Glomerular endothelial cell (primary cell): Measurements from ENCODE around the gene FEZ2. TPM values are rescaled to one million over a fixed set of nuclear protein-coding genes. Genes with fewer than 3 reads are reported as not detected.

Experiments
- DNase-seq: peaks from one replicate; pipeline ENCODE4 v3.0.0-alpha.2; 2011; ENCODE audit warnings: low read depth, low spot score; ENCODE audit errors: extremely low read depth
- total RNA-seq: library from RNA; depleted of rRNA; stranded (reverse); fragments of >200 nt; gene quantifications from 2 replicates; pipeline ENCODE4 v1.2.3, GENCODE V29; 2015

Gene FEZ2
- total RNA-seq, 1 donor from 2014 or later: 78.5 TPM

DNA sequence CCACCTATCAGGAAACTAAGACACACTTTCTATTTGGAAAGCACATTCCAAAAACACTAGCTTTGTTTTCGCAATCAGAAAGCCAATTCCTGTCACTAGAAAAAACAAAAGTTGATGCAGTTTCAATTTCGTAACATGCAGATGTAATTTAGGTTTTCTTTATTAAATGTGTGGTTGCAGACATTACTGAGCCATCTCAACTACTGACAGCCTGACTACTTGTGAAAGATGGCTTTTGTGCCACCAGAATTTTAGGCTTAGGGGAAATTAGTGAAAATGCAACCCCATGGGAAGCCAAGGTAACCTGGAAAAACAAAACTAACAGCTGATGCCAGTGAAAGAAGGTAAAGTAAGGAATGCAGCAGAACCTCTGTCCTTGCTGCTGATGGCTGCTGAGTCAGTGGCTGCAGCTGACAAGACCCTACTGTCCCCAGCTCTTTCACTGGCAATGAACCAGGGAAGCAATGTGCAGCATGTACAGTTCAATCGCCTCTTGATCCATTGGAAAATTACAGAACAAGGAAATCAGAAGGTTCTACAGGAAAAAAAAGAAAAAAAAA is 34.9 kb downstream of the FEZ2 start:
- DNase-seq: no peak

GRCh38 chr2:36562240-36562639 is 35.7 kb downstream of the FEZ2 start:
- DNase-seq: no peak

DNA sequence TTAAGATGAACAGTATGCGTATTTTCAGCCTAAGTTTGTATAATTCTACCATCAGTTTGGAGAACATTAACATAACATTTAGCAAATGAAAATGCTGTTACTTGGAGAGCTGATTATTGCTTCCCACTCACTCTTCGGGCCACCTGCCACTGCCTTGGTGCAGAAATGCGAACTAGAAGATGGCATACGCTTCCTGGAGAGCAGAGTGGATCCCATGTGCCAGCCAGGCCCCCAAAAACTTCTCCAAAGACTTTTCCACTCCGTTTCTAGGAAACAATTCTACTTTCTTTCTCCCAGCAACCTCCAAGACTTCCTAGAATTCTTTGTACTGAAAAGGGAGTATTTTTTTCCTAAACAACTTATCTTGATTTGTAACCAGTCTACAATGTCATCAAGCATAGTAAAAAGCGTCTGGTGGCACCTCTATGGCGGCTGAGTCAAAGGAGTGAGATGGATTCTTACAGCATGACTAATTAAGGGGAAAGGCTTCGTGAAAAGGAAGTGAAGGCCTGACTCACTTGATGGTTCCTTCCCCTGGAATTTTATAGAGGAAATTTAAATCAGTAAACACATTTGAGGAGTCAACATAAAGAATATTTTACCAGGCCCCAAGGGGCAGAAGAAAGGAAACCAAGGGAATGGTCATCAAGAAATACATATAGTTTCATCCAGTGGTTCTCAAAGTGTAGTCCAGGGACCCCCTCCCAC is 36.6 kb downstream of the FEZ2 start:
- DNase-seq: peak; percentile 91

DNA sequence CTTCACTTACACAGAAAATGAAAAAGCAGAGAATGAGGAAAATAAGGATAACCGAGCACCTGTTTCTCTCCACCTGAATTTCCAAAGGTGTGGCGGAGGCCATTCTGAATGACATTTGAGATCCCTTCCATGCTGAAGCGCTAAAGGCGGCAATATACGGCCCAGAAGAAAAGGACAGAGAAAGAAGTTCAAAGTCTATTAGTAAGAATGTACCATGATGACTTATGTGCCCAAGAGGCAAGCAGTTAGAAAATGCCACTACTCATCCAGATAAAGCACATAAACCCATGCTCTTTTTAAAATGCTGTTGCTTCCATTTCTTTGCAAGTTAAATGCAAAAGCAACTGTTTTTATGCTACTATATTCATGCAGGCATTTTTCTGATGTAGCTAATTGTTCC is 37.2 kb downstream of the FEZ2 start:
- DNase-seq: no peak

DNA sequence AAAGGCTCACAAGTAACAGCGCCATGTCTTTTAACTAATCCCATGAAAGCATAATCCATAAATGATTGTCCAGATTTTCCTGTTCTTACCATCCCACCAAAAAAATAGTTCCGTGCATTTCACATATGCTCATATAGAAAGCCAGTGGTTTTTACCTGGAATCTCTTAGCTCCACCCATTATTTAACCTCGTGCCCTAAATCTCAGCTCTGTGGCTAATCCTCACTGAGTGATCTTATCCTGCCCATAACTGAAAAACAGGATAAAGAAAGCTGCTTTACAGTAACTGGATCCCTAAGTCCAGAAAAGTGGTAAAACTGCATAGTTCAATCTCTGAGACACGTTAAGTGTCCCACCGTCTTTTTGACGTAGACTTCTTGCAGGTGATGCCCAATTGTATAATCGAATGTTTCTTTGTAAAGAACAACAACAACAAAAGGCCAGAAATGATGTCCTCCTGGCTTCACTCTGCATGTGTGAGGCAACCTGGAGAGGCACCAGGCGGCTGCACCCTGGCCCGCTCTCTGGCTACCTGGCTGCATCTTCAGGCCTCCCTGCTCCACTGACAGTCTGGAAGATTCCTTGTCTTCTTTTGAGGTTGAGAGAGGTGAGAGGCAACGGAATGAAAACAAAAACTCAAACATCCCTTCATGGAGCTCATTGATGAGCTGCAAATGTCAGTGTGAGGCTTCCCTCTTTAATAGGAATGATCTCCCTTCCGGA is 38.6 kb downstream of the FEZ2 start:
- DNase-seq: no peak

DNA sequence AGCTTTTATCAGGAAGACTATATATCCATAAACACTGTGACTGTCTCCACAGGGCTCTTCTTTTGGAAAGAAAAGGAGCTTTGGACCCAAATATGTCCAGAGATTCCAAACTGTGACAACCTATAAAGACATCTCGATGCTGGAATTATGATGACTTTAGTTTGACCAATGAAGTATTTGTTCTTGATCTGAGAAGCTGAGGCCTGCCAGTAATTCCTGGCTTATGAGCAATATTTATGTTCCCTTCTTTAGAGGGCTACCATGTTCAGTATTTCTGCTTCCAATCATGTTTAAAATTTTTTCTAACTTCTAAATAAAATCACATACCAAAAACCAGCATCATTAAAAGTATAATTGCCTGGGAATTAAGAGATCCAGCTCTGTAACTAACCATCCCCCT is 41.1 kb downstream of the FEZ2 start:
- DNase-seq: no peak

- DNase-seq: no peak
Observed at GRCh38 chr2:36555789-36556188, 42.2 kb downstream of the FEZ2 start.

DNA sequence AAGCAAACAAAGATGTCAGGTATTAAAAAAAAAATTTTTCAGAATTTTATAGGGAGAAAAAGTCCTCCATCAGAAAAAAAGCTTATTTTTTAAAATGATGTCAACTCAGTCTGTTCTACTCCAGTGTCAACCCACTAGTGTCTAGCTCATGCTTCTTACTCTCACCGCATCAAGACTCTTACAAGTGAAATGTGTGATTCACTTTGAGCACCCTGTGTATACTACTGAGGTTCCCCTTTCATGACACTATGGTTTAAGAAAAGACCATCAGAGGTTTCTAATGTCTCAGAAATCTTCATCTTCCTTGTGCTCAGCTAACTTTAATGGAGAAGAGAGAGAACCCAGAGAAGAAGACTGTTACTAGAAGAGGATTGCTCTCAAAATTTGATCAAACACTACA is 43.4 kb downstream of the FEZ2 start:
- DNase-seq: no peak

GRCh38 chr2:36553683-36554082 is 44.3 kb downstream of the FEZ2 start:
- DNase-seq: no peak

DNA sequence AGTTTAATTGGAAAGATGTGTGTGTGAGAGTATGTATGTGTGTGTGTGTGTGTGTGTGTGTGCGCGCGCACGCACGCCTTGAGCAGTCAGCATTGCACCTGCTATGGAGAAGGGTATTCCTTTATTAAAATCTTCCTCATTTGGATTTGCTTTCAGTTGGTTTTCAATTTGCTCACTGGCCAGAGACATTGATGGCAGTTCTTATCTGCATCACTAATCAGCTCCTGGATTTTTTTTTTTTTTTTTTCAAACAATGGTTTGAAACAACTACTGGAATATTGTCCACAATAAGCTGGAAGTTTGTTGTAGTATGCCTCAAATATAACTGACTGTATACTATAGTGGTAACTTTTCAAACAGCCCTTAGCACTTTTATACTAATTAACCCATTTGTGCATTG is 48.0 kb downstream of the FEZ2 start:
- no peak for DNase-seq

GRCh38 chr2:36549165-36549574 is 48.8 kb downstream of the FEZ2 start:
- no peak for DNase-seq

- DNase-seq: no peak
Observed at GRCh38 chr2:36547906-36548305, 50.1 kb downstream of the FEZ2 start.

GRCh38 chr2:36545871-36546416 is 52.0 kb downstream of the FEZ2 start:
- DNase-seq: no peak

DNA sequence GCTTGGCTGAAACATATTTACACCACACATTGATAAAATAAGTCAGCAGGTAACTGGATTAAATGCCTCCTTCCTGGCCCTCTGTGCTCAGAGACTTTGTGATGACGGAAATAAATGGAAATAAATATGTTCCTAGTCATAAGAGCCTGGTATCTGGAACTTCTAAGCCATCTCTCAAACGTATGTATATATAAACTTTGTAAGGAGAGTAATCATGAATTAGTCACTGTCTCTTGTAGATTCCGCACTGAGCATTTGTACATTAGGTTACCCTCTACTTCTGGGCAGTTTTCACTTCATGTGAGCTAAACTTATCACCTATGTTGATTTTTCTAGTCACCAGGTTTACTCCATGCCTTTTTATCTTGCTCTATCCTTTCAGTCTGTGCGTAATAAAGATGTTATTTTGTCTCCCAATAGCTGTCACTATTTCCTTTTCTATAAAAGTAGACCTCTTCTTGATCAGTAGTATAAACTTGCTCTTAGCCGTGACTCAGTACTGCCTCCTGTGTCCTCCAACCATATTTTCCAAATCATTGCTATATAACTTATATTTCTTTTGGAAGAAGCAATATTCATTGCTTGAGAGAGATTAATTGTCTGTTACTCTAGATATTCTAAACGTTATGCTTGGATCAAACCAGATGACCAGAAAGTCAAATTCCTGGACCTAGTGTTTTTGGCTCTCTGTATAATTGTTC is 53.2 kb downstream of the FEZ2 start:
- DNase-seq: no peak

GRCh38 chr2:36541891-36542595 is 55.9 kb downstream of the FEZ2 start:
- no peak for DNase-seq

- DNase-seq: no peak
Observed at GRCh38 chr2:36540986-36541754, 56.8 kb downstream of the FEZ2 start.

- no peak for DNase-seq
Observed at GRCh38 chr2:36539631-36540030, 58.3 kb downstream of the FEZ2 start.

DNA sequence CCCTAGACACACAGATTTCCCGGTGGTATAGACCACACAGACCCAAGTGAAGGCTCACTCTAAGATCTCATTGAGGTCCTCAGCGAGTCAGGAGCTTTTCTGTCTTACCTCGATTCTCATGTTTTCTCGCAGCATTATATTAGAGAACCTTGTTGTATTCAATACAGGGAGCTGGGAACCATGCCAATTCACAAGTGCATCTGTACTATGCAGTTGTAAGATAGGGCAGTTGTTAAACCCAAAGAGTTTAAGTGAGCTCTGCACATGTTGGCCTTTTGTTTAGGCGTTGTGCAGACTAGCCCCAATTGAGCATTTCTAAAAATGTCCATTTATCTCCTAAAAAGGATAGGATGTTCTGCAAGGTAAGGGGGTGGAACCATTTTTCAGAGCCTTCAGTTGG is 59.6 kb downstream of the FEZ2 start:
- DNase-seq: no peak

DNA sequence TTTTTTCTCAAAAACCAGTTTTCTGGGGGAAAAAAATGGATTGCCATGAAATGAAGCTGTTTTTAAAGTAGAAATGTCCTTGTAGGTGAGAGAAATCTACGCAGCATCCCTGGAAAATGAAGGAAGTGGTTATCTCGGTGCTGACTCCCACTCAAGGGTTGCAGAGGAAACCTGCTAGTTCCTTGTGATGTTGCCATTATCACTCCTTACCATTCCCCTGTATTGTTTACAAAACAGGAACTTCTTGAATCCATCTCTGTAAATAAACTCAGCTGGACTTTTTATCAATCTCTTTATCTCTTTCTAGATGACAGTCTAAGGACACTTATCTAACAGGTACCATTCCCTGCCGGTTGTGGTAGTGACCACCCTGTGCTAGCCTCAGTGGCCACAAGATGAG is 61.2 kb downstream of the FEZ2 start:
- no peak for DNase-seq

GRCh38 chr2:36535099-36535498 is 62.9 kb downstream of the FEZ2 start:
- no peak for DNase-seq
